Fibroblast of pulmonary artery (primary cell): ENCODE data around the gene ZNF408.

Experiments used
- DNase-seq: peaks from one replicate; pipeline ENCODE4 v3.0.0-alpha.2; 2010; ENCODE audit warnings: low read depth
- H3K4me3 ChIP-seq: replicated peaks from 2 replicates; pipeline ENCODE4 v1.5.1; 2011; ENCODE audit warnings: low read depth, mild to moderate bottlenecking, control low read depth, low read length, moderate library complexity
- CTCF ChIP-seq: IDR thresholded peaks from 2 replicates; pipeline ENCODE4 v1.5.1; 2011; ENCODE audit warnings: mild to moderate bottlenecking, control low read depth, low read length, inconsistent platforms; ENCODE audit errors: missing control alignments

ZNF408 gene

GRCh38 chr11:46695345-46696211, 5.3 kb upstream of the ZNF408 start:
- DNase-seq, result no peak
- no peak overlapping the region for H3K4me3 ChIP-seq
- no peak for TF ChIP-seq CTCF

GRCh38 chr11:46696212-46696558, 4.6 kb upstream of the ZNF408 start:
- H3K4me3 ChIP-seq, result no peak overlapping the region
- no peak for TF ChIP-seq CTCF
- no peak for DNase-seq

GRCh38 chr11:46697303-46697702, 3.5 kb upstream of the ZNF408 start:
- H3K4me3 ChIP-seq, result no peak overlapping the region
- DNase-seq, result peak; percentile 38
- no peak for TF ChIP-seq CTCF

GRCh38 chr11:46697723-46698122, 3.1 kb upstream of the ZNF408 start:
- DNase-seq, result no peak
- no peak overlapping the region for H3K4me3 ChIP-seq
- TF ChIP-seq CTCF, result no peak

- DNase-seq, result no peak
- no peak for TF ChIP-seq CTCF
- no peak overlapping the region for H3K4me3 ChIP-seq
Measured at GRCh38 chr11:46698597-46698996, 2.2 kb upstream of the ZNF408 start.

GRCh38 chr11:46701078-46701654, 335 bp downstream of the ZNF408 start:
- no peak for DNase-seq
- H3K4me3 ChIP-seq, result peak overlapping the region; percentile 98
- TF ChIP-seq CTCF, result no peak
